Transverse colon (tissue), 3 donors: ENCODE measurements around the gene MAPK1IP1L.

ENCODE experiments used
- CTCF ChIP-seq, 5 experiments: fragments of 200-600 bp in 3 of 5; fragments of 450-650 bp in 2 of 5; sonication (generic) in 3 of 5; IDR thresholded peaks; 1 replicate in 2 of 5; 2 replicates in 3 of 5; pipeline ENCODE4 v1.5.1; 2016 to 2017; ENCODE audit warnings: antibody characterized with exemption in 5 of 5, inconsistent platforms in 3 of 5, mild to moderate bottlenecking in 2 of 5, moderate library complexity in 1 of 5
- POLR2A ChIP-seq: fragments of 450-650 bp; IDR thresholded peaks from one replicate; pipeline ENCODE4 v1.6.1; 2016; ENCODE audit warnings: antibody characterized with exemption, mild to moderate bottlenecking, moderate library complexity

GRCh38 chr14:55074662-55075061 is 23.2 kb downstream of the MAPK1IP1L start:
- no peak for TF ChIP-seq CTCF (IDR thresholded peaks at IDR 0.05)
- TF ChIP-seq POLR2A: no peak
